K562 (cell line): ENCODE data around the gene GNA15. TPM values are rescaled to one million over a fixed set of nuclear protein-coding genes. Genes with fewer than 3 reads are reported as not detected.
A peak's percentile ranks its signal among the peaks of the same experiment; 100 is the strongest.

ENCODE experiments used
- CBFA2T3 ChIP-seq: fragments of 450-650 bp; IDR thresholded peaks from 2 replicates; pipeline ENCODE4 v1.6.1; 2017
- HDAC6 ChIP-seq: IDR thresholded peaks from 2 replicates; pipeline ENCODE4 v1.6.1; 2012; ENCODE audit warnings: low read depth, mild to moderate bottlenecking, control low read depth, inconsistent platforms, low read length, moderate library complexity
- HMGXB4 ChIP-seq: sonication (generic); formaldehyde crosslinking; IDR thresholded peaks from 2 replicates; pipeline ENCODE4 v1.8.1; 2023; ENCODE audit warnings: mild to moderate bottlenecking, missing genetic modification reagents
- MEF2A ChIP-seq: IDR thresholded peaks from 2 replicates; pipeline ENCODE4 v1.6.1; 2011; ENCODE audit warnings: low read depth, mild to moderate bottlenecking, low read length, moderate library complexity; ENCODE audit not compliant: control insufficient read depth
- NEUROD1 ChIP-seq: fragments of 150-350 bp; IDR thresholded peaks from 2 replicates; pipeline ENCODE4 v1.6.1; 2014; ENCODE audit warnings: borderline replicate concordance, low read length, low read depth; ENCODE audit not compliant: partially characterized antibody
- NFE2L1 ChIP-seq: fragments of 450-650 bp; IDR thresholded peaks from 2 replicates; pipeline ENCODE4 v1.6.1; 2016; ENCODE audit warnings: missing genetic modification characterization, low read depth, mild to moderate bottlenecking, missing compliant biosample characterization, moderate library complexity, borderline replicate concordance
- SIX5 ChIP-seq, 2 experiments: IDR thresholded peaks; 2 replicates each; pipeline ENCODE4 v1.6.1; 2011; ENCODE audit warnings: low read length in 2 of 2, borderline replicate concordance in 1 of 2, low read depth in 1 of 2, mild to moderate bottlenecking in 1 of 2, moderate library complexity in 1 of 2; ENCODE audit not compliant: insufficient read depth in 1 of 2
- SP2 ChIP-seq: IDR thresholded peaks from 2 replicates; pipeline ENCODE4 v1.6.1; 2011; ENCODE audit warnings: mild to moderate bottlenecking, low read depth, low read length, moderate library complexity; ENCODE audit not compliant: poor library complexity, severe bottlenecking; ENCODE audit errors: extremely low read depth
- TBP ChIP-seq: optimal IDR thresholded peaks from 2 replicates; pipeline ENCODE3; 2011; ENCODE audit warnings: low read depth, low read length, improper control_type of control experiment
- ZFP1 ChIP-seq: fragments of 450-650 bp; formaldehyde crosslinking; IDR thresholded peaks from 2 replicates; pipeline ENCODE4 v1.4.0; 2020; ENCODE audit warnings: mild to moderate bottlenecking, mixed read lengths
- ZFPM2 ChIP-seq: fragments of 250-450 bp; sonication (Bioruptor Pico); IDR thresholded peaks from 2 replicates; pipeline ENCODE4 v1.5.1; 2022; ENCODE audit warnings: mild to moderate bottlenecking
- ZNF830 ChIP-seq: fragments of 250-450 bp; sonication (Bioruptor Pico); IDR thresholded peaks from 2 replicates; pipeline ENCODE4 v1.5.0; 2021; ENCODE audit warnings: mild to moderate bottlenecking
- polyA plus RNA-seq, 8 experiments: library from polyadenylated mRNA; depleted of rRNA in 4 of 8; stranded (reverse) in 5 of 8; unstranded in 3 of 8; fragments of >200 nt; fragmentation: Nextera tagmentation in 2 of 8; fragmentation: Illumina TruSeq in 1 of 8; extraction: Ambion mirVana in 2 of 8; extraction: Trizol in 1 of 8; gene quantifications; 2 replicates each; pipeline versions ENCODE4 v1.2.1 to v1.2.3, GENCODE V29; 2011 to 2014; ENCODE audit warnings: inconsistent platforms in 1 of 8, missing spikeins in 1 of 8
- total RNA-seq, 7 experiments: library from RNA; depleted of rRNA in 6 of 7; stranded (reverse); fragments of >200 nt in 6 of 7; fragmentation: Illumina TruSeq in 2 of 7; extraction: Trizol in 2 of 7; gene quantifications; 2 replicates each; pipeline versions ENCODE4 v1.2.1 to v1.2.3, GENCODE V29; 2011 to 2021; ENCODE audit warnings: low replicate concordance in 1 of 7
- TF ChIP-seq, protein P1 (sequence below): fragments of 450-650 bp; IDR thresholded peaks from 2 replicates; pipeline ENCODE4 v1.6.1; 2016; ENCODE audit warnings: mild to moderate bottlenecking, moderate library complexity
- TF ChIP-seq, protein P2 (sequence below): sonication (generic); formaldehyde crosslinking; IDR thresholded peaks from 2 replicates; pipeline ENCODE4 v1.8.0; 2022; ENCODE audit warnings: missing genetic modification reagents, mild to moderate bottlenecking, moderate library complexity, borderline replicate concordance

The GNA15 gene
- total and polyA plus RNA-seq, 9 of the 15 experiments (the other 6 are each of a cell fraction or from before 2014, with no cell fraction given), result 0.03 to 0.24 (median 0.11) TPM; not detected in 1

DNA sequence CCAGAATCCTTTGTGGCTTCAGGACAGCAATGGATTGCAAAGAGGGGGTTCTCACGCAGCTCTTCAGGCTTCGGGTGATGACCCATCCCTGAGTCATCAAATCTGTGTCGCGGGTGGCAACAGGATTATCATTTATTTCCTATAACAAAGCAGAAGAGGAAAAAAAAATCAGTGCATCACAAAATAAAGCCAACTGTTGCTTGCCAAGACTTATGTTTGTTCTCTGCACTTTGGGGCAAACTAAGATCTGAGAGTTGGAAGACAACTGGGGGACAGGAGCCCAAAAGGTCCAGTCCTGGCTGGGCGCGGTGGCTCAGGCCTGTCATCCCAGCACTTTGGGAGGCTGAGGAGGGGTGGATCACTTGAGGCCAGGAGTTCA is 6.4 kb downstream of the GNA15 start (continued):
- TF ChIP-seq, protein P1, sequence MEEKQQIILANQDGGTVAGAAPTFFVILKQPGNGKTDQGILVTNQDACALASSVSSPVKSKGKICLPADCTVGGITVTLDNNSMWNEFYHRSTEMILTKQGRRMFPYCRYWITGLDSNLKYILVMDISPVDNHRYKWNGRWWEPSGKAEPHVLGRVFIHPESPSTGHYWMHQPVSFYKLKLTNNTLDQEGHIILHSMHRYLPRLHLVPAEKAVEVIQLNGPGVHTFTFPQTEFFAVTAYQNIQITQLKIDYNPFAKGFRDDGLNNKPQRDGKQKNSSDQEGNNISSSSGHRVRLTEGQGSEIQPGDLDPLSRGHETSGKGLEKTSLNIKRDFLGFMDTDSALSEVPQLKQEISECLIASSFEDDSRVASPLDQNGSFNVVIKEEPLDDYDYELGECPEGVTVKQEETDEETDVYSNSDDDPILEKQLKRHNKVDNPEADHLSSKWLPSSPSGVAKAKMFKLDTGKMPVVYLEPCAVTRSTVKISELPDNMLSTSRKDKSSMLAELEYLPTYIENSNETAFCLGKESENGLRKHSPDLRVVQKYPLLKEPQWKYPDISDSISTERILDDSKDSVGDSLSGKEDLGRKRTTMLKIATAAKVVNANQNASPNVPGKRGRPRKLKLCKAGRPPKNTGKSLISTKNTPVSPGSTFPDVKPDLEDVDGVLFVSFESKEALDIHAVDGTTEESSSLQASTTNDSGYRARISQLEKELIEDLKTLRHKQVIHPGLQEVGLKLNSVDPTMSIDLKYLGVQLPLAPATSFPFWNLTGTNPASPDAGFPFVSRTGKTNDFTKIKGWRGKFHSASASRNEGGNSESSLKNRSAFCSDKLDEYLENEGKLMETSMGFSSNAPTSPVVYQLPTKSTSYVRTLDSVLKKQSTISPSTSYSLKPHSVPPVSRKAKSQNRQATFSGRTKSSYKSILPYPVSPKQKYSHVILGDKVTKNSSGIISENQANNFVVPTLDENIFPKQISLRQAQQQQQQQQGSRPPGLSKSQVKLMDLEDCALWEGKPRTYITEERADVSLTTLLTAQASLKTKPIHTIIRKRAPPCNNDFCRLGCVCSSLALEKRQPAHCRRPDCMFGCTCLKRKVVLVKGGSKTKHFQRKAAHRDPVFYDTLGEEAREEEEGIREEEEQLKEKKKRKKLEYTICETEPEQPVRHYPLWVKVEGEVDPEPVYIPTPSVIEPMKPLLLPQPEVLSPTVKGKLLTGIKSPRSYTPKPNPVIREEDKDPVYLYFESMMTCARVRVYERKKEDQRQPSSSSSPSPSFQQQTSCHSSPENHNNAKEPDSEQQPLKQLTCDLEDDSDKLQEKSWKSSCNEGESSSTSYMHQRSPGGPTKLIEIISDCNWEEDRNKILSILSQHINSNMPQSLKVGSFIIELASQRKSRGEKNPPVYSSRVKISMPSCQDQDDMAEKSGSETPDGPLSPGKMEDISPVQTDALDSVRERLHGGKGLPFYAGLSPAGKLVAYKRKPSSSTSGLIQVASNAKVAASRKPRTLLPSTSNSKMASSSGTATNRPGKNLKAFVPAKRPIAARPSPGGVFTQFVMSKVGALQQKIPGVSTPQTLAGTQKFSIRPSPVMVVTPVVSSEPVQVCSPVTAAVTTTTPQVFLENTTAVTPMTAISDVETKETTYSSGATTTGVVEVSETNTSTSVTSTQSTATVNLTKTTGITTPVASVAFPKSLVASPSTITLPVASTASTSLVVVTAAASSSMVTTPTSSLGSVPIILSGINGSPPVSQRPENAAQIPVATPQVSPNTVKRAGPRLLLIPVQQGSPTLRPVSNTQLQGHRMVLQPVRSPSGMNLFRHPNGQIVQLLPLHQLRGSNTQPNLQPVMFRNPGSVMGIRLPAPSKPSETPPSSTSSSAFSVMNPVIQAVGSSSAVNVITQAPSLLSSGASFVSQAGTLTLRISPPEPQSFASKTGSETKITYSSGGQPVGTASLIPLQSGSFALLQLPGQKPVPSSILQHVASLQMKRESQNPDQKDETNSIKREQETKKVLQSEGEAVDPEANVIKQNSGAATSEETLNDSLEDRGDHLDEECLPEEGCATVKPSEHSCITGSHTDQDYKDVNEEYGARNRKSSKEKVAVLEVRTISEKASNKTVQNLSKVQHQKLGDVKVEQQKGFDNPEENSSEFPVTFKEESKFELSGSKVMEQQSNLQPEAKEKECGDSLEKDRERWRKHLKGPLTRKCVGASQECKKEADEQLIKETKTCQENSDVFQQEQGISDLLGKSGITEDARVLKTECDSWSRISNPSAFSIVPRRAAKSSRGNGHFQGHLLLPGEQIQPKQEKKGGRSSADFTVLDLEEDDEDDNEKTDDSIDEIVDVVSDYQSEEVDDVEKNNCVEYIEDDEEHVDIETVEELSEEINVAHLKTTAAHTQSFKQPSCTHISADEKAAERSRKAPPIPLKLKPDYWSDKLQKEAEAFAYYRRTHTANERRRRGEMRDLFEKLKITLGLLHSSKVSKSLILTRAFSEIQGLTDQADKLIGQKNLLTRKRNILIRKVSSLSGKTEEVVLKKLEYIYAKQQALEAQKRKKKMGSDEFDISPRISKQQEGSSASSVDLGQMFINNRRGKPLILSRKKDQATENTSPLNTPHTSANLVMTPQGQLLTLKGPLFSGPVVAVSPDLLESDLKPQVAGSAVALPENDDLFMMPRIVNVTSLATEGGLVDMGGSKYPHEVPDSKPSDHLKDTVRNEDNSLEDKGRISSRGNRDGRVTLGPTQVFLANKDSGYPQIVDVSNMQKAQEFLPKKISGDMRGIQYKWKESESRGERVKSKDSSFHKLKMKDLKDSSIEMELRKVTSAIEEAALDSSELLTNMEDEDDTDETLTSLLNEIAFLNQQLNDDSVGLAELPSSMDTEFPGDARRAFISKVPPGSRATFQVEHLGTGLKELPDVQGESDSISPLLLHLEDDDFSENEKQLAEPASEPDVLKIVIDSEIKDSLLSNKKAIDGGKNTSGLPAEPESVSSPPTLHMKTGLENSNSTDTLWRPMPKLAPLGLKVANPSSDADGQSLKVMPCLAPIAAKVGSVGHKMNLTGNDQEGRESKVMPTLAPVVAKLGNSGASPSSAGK, result no peak
- no peak for TF ChIP-seq ZFP1 (CRISPR knock-in tag)
- no peak for TF ChIP-seq HDAC6
- TF ChIP-seq NFE2L1 (tag), result no peak
- TF ChIP-seq SIX5 (IDR thresholded peaks at IDR 0.05; ENCODE audit: borderline replicate concordance in 1 of 2, insufficient read depth in 1 of 2, low read depth in 1 of 2, low read length in 2 of 2), result no peak
- TF ChIP-seq SP2, result no peak
- TF ChIP-seq, protein P2, sequence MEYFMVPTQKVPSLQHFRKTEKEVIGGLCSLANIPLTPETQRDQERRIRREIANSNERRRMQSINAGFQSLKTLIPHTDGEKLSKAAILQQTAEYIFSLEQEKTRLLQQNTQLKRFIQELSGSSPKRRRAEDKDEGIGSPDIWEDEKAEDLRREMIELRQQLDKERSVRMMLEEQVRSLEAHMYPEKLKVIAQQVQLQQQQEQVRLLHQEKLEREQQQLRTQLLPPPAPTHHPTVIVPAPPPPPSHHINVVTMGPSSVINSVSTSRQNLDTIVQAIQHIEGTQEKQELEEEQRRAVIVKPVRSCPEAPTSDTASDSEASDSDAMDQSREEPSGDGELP (CRISPR knock-in tag), result no peak
- TF ChIP-seq MEF2A, result no peak
- TF ChIP-seq CBFA2T3, result 0 out of 2 replicates have a peak, but pooled peaks have one; percentile 8
- TF ChIP-seq ZNF830 (CRISPR knock-in tag), result no peak
- no peak for TF ChIP-seq ZFPM2 (CRISPR knock-in tag)
- no peak for TF ChIP-seq HMGXB4 (CRISPR knock-in tag)
- TF ChIP-seq TBP, result no peak
- no peak for TF ChIP-seq NEUROD1
